B cell (primary cell): ENCODE results near the gene MINPP1. TPM values are rescaled to one million over a fixed set of nuclear protein-coding genes. Genes with fewer than 3 reads are reported as not detected.

Experiments used
- ATAC-seq: fragments of 200-7000 bp; cut with Tn5 transposase; one replicate; pipeline ENCODE4 v1.10.0; 2021; ENCODE audit warnings: low read depth, mild to moderate bottlenecking, moderate number of reproducible peaks, moderate library complexity
- CTCF ChIA-PET: fragments of 350-600 bp; sonication (Branson Sonifier 250); formaldehyde crosslinking; loops from one replicate; lab custom pipeline; 2021; ENCODE audit warnings: antibody characterized with exemption, inconsistent platforms; lab: Charles Lee
- POLR2A ChIA-PET: fragments of 350-600 bp; sonication (Branson Sonifier 250); formaldehyde crosslinking; loops from one replicate; lab custom pipeline; 2021; ENCODE audit warnings: antibody characterized with exemption; lab: Charles Lee
- DNase-seq: peaks from one replicate; pipeline ENCODE4 v3.0.0; 2013
- H2AFZ ChIP-seq: 2 replicates; pipeline ENCODE4 v1.6.1; 2012; ENCODE audit warnings: mild to moderate bottlenecking, low read depth, low read length; ENCODE audit not compliant: insufficient read depth, poor library complexity, severe bottlenecking
- H3K27ac ChIP-seq, 2 donors: 1 replicate in 1 of 2; 2 replicates in 1 of 2; pipeline ENCODE4 v1.5.1; 2012 to 2013; ENCODE audit warnings: low read length in 2 of 2, mild to moderate bottlenecking in 2 of 2, moderate library complexity in 1 of 2
- H3K27me3 ChIP-seq, 4 experiments: fragments of 200-600 bp in 1 of 4; sonication (generic) in 1 of 4; replicated peaks in 1 of 4; 1 replicate in 2 of 4; 2 replicates in 2 of 4; pipeline versions ENCODE4 v1.6.1 to v1.7.0; 2013 to 2016; ENCODE audit warnings: low read length in 3 of 4, mild to moderate bottlenecking in 2 of 4, mixed read lengths in 1 of 4, moderate library complexity in 1 of 4; ENCODE audit not compliant: insufficient read depth in 4 of 4, control insufficient read depth in 3 of 4; ENCODE audit errors: control extremely low read depth in 1 of 4
- H3K36me3 ChIP-seq, 2 experiments: replicated peaks in 1 of 2; 1 replicate in 1 of 2; 2 replicates in 1 of 2; pipeline versions ENCODE4 v1.6.1 to v1.7.1; 2013; ENCODE audit warnings: low read length in 1 of 2; ENCODE audit not compliant: insufficient read depth in 2 of 2, control insufficient read depth in 1 of 2; ENCODE audit errors: control extremely low read depth in 1 of 2, extremely low read depth in 1 of 2
- H3K4me1 ChIP-seq, 2 donors: fragments of 200-600 bp in 1 of 2; sonication (generic) in 1 of 2; 1 replicate in 1 of 2; 2 replicates in 1 of 2; pipeline versions ENCODE4 v1.5.1 to v1.6.1; 2013 to 2017; ENCODE audit warnings: low read length in 2 of 2; ENCODE audit not compliant: control insufficient read depth in 2 of 2, insufficient read depth in 2 of 2
- H3K4me2 ChIP-seq: replicated peaks from 2 replicates; pipeline ENCODE3; 2012; ENCODE audit warnings: mild to moderate bottlenecking, low read depth, low read length; ENCODE audit not compliant: poor library complexity, severe bottlenecking
- H3K4me3 ChIP-seq, 5 experiments: fragments of 200-600 bp in 1 of 5; sonication (generic) in 1 of 5; 1 replicate in 3 of 5; 2 replicates in 2 of 5; pipeline versions ENCODE4 v1.5.1 to v1.7.0; 2011 to 2016; ENCODE audit warnings: low read length in 4 of 5, mild to moderate bottlenecking in 4 of 5, low read depth in 2 of 5, control low read depth in 1 of 5, moderate library complexity in 1 of 5; ENCODE audit not compliant: insufficient read depth in 1 of 5; ENCODE audit errors: control extremely low read depth in 1 of 5, extremely low read depth in 1 of 5
- H3K79me2 ChIP-seq: fragments of 200-600 bp; sonication (generic); one replicate; pipeline ENCODE4 v1.6.0; 2016; ENCODE audit warnings: low read length; ENCODE audit not compliant: control insufficient read depth, insufficient read depth
- H3K9ac ChIP-seq: fragments of 200-600 bp; sonication (generic); 2 replicates; pipeline ENCODE4 v1.6.1; 2017; ENCODE audit warnings: mild to moderate bottlenecking, low read length, moderate library complexity
- H3K9me3 ChIP-seq, 3 donors: one replicate each; pipeline versions ENCODE4 v1.6.1 to v1.7.1; 2013; ENCODE audit warnings: low read length in 2 of 3; ENCODE audit not compliant: control insufficient read depth in 2 of 3, insufficient read depth in 1 of 3; ENCODE audit errors: control extremely low read depth in 1 of 3
- H4K20me1 ChIP-seq: 2 replicates; pipeline ENCODE4 v1.6.0; 2012; ENCODE audit warnings: mild to moderate bottlenecking, low read length; ENCODE audit not compliant: insufficient read depth, control insufficient read depth, poor library complexity, severe bottlenecking
- H3K27ac Mint-ChIP-seq: one replicate; pipeline ENCODE4 v1.8.0; 2021; ENCODE audit warnings: mixed read lengths
- H3K27me3 Mint-ChIP-seq: one replicate; pipeline ENCODE4 v1.8.0; 2021; ENCODE audit warnings: mixed read lengths
- H3K4me1 Mint-ChIP-seq: one replicate; pipeline ENCODE4 v1.8.0; 2021; ENCODE audit warnings: mixed read lengths
- H3K4me3 Mint-ChIP-seq: one replicate; pipeline ENCODE4 v1.8.0; 2021; ENCODE audit warnings: mixed read lengths
- H3K9me3 Mint-ChIP-seq: one replicate; pipeline ENCODE4 v1.8.0; 2022; ENCODE audit warnings: mixed read lengths; ENCODE audit not compliant: insufficient read depth
- EZH2 ChIP-seq: IDR thresholded peaks from 2 replicates; pipeline ENCODE4 v1.6.1; 2012; ENCODE audit warnings: borderline replicate concordance, low read depth, mild to moderate bottlenecking, moderate library complexity, low read length; ENCODE audit not compliant: insufficient read depth, poor library complexity, severe bottlenecking
- WGBS: methylation state at CpG from one replicate; pipeline ENCODE4 v1.1.5; 2013; ENCODE audit warnings: missing lambda C conversion rate; ENCODE audit not compliant: insufficient coverage; 5-methylcytosine and 5-hydroxymethylcytosine counted together
- intact Hi-C: fragments of 100-400 bp; cut with micrococcal nuclease; formaldehyde crosslinking; loops from one replicate; pipeline ENCODE4 v1.10.0; 2022
- polyA plus RNA-seq: library from polyadenylated mRNA; depleted of rRNA; stranded (reverse); fragments of >200 nt; gene quantifications from 2 replicates; pipeline ENCODE4 v1.2.3, GENCODE V29; 2012
- total RNA-seq, 2 donors: library from RNA; stranded (reverse); fragments of 120-200 nt in 1 of 2; gene quantifications; 1 replicate in 1 of 2; 2 replicates in 1 of 2; pipeline versions ENCODE4 v1.2.3 to v1.2.4, GENCODE V29; 2013 to 2022
- TF ChIP-seq, protein P1 (sequence below): fragments of 200-600 bp; IDR thresholded peaks from one replicate; pipeline ENCODE4 v1.8.0; 2022; ENCODE audit warnings: antibody characterized with exemption, mild to moderate bottlenecking

MINPP1 gene
- total and polyA plus RNA-seq, 2 donors (not counting 1 experiment from before 2014, with no cell fraction given) = 2.7 to 9.4 TPM

DNA sequence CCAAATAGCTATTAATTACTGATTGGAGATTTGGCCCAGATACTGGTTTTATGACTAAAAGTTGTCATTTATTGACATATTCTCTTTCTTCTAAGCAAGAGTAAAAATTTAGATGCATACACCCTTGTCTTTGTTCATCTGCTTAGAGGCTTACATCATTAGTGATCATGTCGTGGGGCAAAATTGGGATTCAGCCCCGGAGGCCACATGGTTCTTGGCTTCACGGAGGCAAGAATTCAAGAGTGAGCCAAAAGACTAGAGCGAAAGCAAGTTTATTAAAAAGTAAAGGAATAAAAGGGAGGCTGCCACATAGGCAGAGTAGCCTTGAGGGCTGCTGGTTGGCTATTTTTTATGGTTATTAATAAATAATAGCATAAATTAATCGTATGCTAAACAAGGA, 41.1 kb downstream of the MINPP1 start:
- Mint-ChIP-seq H3K27me3 (no peaks in the 10 kb centered on the region), H3K9me3 (peaks cover 7% of the 10 kb centered on the region), H3K4me3 (no peak overlapping the region), H3K4me1 (peaks cover 6% of the 10 kb centered on the region), H3K27ac (no peak overlapping the region)
- Histone ChIP-seq H3K4me1 (no peaks in the 10 kb centered on the region), H3K27ac (no peak overlapping the region), H3K4me2 (no peak overlapping the region), H3K79me2 (no peaks in the 10 kb centered on the region), H4K20me1 (no peaks in the 10 kb centered on the region), H3K27me3 (no peaks in the 10 kb centered on the region), H3K9me3 (peaks cover 0 to 11% (median 10%) of the 10 kb centered on the region in 3 donors), H2AFZ (no peak overlapping the region), H3K4me3 (no peak overlapping the region), H3K36me3 (peaks cover 0 to 13% of the 10 kb centered on the region in 2 experiments), H3K9ac (no peak overlapping the region)
- POLR2A ChIA-PET = no interaction called here
- 71% methylated on average over 4 of the region's 5 CpGs for WGBS
- TF ChIP-seq, protein P1, sequence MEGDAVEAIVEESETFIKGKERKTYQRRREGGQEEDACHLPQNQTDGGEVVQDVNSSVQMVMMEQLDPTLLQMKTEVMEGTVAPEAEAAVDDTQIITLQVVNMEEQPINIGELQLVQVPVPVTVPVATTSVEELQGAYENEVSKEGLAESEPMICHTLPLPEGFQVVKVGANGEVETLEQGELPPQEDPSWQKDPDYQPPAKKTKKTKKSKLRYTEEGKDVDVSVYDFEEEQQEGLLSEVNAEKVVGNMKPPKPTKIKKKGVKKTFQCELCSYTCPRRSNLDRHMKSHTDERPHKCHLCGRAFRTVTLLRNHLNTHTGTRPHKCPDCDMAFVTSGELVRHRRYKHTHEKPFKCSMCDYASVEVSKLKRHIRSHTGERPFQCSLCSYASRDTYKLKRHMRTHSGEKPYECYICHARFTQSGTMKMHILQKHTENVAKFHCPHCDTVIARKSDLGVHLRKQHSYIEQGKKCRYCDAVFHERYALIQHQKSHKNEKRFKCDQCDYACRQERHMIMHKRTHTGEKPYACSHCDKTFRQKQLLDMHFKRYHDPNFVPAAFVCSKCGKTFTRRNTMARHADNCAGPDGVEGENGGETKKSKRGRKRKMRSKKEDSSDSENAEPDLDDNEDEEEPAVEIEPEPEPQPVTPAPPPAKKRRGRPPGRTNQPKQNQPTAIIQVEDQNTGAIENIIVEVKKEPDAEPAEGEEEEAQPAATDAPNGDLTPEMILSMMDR = no peak
- TF ChIP-seq EZH2 = no peak
- intact Hi-C loops = no loop called here
- no peak for ATAC-seq
- no peak for DNase-seq
- CTCF ChIA-PET = no interaction called here

- Histone ChIP-seq H4K20me1 (no peaks in the 10 kb centered on the region), H3K4me2 (no peak overlapping the region), H3K79me2 (no peaks in the 10 kb centered on the region), H3K27me3 (no peaks in the 10 kb centered on the region), H3K4me3 (no peak overlapping the region), H3K9ac (no peak overlapping the region), H3K27ac (no peak overlapping the region), H3K4me1 (no peaks in the 10 kb centered on the region), H3K36me3 (peaks cover 0 to 15% of the 10 kb centered on the region in 2 experiments), H3K9me3 (peaks cover 0 to 11% (median 10%) of the 10 kb centered on the region in 3 donors), H2AFZ (no peak overlapping the region)
- WGBS = 64% methylated on average over 6 of the region's 7 CpGs
- H3K4me3 Mint-ChIP-seq = no peak overlapping the region
- peaks cover 7% of the 10 kb centered on the region for H3K9me3 Mint-ChIP-seq
- ATAC-seq (no peak), DNase-seq (no peak)
- TF ChIP-seq EZH2 = no peak
- TF ChIP-seq, protein P1 = no peak
- no peaks in the 10 kb centered on the region for H3K27me3 Mint-ChIP-seq
- POLR2A ChIA-PET = no interaction called here
- H3K4me1 Mint-ChIP-seq = peaks cover 6% of the 10 kb centered on the region
- intact Hi-C loops = no loop called here
- H3K27ac Mint-ChIP-seq = no peak overlapping the region
- CTCF ChIA-PET = no interaction called here
Measured at GRCh38 chr10:87546210-87546609, 41.5 kb downstream of the MINPP1 start.
